Esophagus squamous epithelium (tissue), 5 donors: ENCODE measurements around the gene C11orf52. TPM values are rescaled to one million over a fixed set of nuclear protein-coding genes. Genes with fewer than 3 reads are reported as not detected.

ENCODE experiments used
- DNase-seq: peaks from one replicate; lab custom pipeline; 2025; lab: John Stamatoyannopoulos, UW
- H3K27ac ChIP-seq, 4 donors: fragments of 200-600 bp; sonication (generic); one replicate each; pipeline ENCODE4 v1.5.1; 2016 to 2019; ENCODE audit warnings: mild to moderate bottlenecking in 1 of 4
- H3K27me3 ChIP-seq, 4 donors: fragments of 200-600 bp; sonication (generic); 1 replicate in 3 of 4; 2 replicates in 1 of 4; pipeline versions ENCODE4 v1.5.1 to v1.6.0; 2017 to 2021; ENCODE audit warnings: antibody characterized with exemption in 1 of 4
- H3K36me3 ChIP-seq, 3 donors: fragments of 200-600 bp; sonication (generic); one replicate each; pipeline ENCODE4 v1.5.1; 2016 to 2019
- H3K4me1 ChIP-seq, 3 donors: fragments of 200-600 bp; sonication (generic); one replicate each; pipeline ENCODE4 v1.5.1; 2017 to 2019
- H3K4me3 ChIP-seq, 4 donors: fragments of 200-600 bp; sonication (generic); 1 replicate in 3 of 4; 2 replicates in 1 of 4; pipeline ENCODE4 v1.5.1; 2016 to 2019; ENCODE audit warnings: mild to moderate bottlenecking in 2 of 4, moderate library complexity in 1 of 4
- H3K9me3 ChIP-seq, 3 donors: fragments of 200-600 bp; sonication (generic); one replicate each; pipeline ENCODE4 v1.5.1; 2016 to 2019
- CTCF ChIP-seq, 6 experiments: fragments of 450-650 bp in 4 of 6; fragments of 200-600 bp in 2 of 6; sonication (generic) in 2 of 6; IDR thresholded peaks; one replicate each; pipeline ENCODE4 v1.5.1; 2016 to 2019; ENCODE audit warnings: antibody characterized with exemption in 6 of 6, mild to moderate bottlenecking in 4 of 6, moderate library complexity in 4 of 6
- POLR2A ChIP-seq, 4 donors: fragments of 450-650 bp; IDR thresholded peaks; one replicate each; pipeline ENCODE4 v1.6.1; 2017; ENCODE audit warnings: antibody characterized with exemption in 4 of 4, mild to moderate bottlenecking in 4 of 4, moderate library complexity in 3 of 4
- WGBS, 2 donors: methylation state at CpG; one replicate each; pipeline ENCODE4 v1.1.5; 2018; 5-methylcytosine and 5-hydroxymethylcytosine counted together
- intact Hi-C: fragments of 100-400 bp; cut with DNase I; formaldehyde crosslinking; loops from one replicate; pipeline ENCODE4 v1.15.0; 2022
- total RNA-seq, 4 donors: library from RNA; depleted of rRNA; stranded (reverse); fragments of >200 nt; gene quantifications; one replicate each; pipeline ENCODE4 v1.1.0, GENCODE V29; 2016
- donor health status: DM: yes; HTN: yes; CAD: no.

The C11orf52 gene
- total RNA-seq, 4 donors from 2014 or later: 2.4 to 10.2 (median 3.7) TPM

GRCh38 chr11:111871693-111872161 is 47.0 kb upstream of the C11orf52 start:
- no peak for DNase-seq

GRCh38 chr11:111878385-111878848 is 40.3 kb upstream of the C11orf52 start:
- no peaks in the 10 kb centered on the region for H3K9me3 ChIP-seq

More at GRCh38 chr11:111871693-111872161, 47.0 kb upstream of the C11orf52 start:
- Histone ChIP-seq H3K4me3 (peak overlapping the region; percentile 80 to 86 (median 84)), H3K4me1 (peaks cover 6 to 22% (median 13%) of the 10 kb centered on the region in 3 donors), H3K27ac (peak overlapping the region; percentile 91 to 95 (median 92)), H3K36me3 (peaks cover 0 to 44% (median 0%) of the 10 kb centered on the region in 3 donors), H3K27me3 (no peaks in the 10 kb centered on the region), H3K9me3 (no peaks in the 10 kb centered on the region)
- TF ChIP-seq CTCF (IDR thresholded peaks at IDR 0.05): no peak
- no peak for TF ChIP-seq POLR2A (IDR thresholded peaks at IDR 0.05)
- 46 to 57% methylated on average over 5 of the region's 5 CpGs for WGBS, 2 donors
- intact Hi-C loops: loop anchor here (10.0 kb wide), 1 partner anchor 53 kb away; no protein-coding TSS in a partner anchor

GRCh38 chr11:111878849-111879636 is 39.7 kb upstream of the C11orf52 start, which contains the start of the genes CFAP68 and FDXACB1:
Gene CFAP68, plus strand, starts transcription at chr11:111879541. Its CDS starts 20 bp downstream, at chr11:111879561.
Gene FDXACB1, minus strand, starts transcription at chr11:111879165. Its CDS starts 33 bp downstream, at chr11:111879132.
- peak; percentile 88 for DNase-seq
- intact Hi-C loops: loop anchor here (5.0 to 10.0 kb wide), 2 partner anchors 46 to 98 kb away; no protein-coding TSS in a partner anchor
- 0% methylated on average over 20 to 46 of the region's 55 CpGs for WGBS, 2 donors
- peaks cover 6 to 23% (median 7%) of the 10 kb centered on the region in 3 donors for H3K4me1 ChIP-seq
- H3K27me3 ChIP-seq: no peaks in the 10 kb centered on the region
- TF ChIP-seq CTCF (IDR thresholded peaks at IDR 0.05) (peak; percentile 81 to 99 (median 98)), POLR2A (IDR thresholded peaks at IDR 0.05) (peak in 2 of 4 donors; percentile 25 to 65)
- peaks cover 0 to 36% (median 0%) of the 10 kb centered on the region in 3 donors for H3K36me3 ChIP-seq
- H3K27ac ChIP-seq: peak within 1 kb of the TSS; percentile 93 to 96 (median 94)
- peak within 1 kb of the TSS; percentile 41 to 75 (median 57) for H3K4me3 ChIP-seq
- no peaks in the 10 kb centered on the region for H3K9me3 ChIP-seq

More at GRCh38 chr11:111878385-111878848, 40.3 kb upstream of the C11orf52 start:
- peak overlapping the region; percentile 41 to 75 (median 57) for H3K4me3 ChIP-seq
- H3K36me3 ChIP-seq: peaks cover 0 to 30% (median 0%) of the 10 kb centered on the region in 3 donors
- no peaks in the 10 kb centered on the region for H3K27me3 ChIP-seq
- peak overlapping the region; percentile 93 to 96 (median 94) for H3K27ac ChIP-seq
- DNase-seq: no peak
- H3K4me1 ChIP-seq: peaks cover 6 to 23% (median 7%) of the 10 kb centered on the region in 3 donors
- 0% methylated on average over 11 to 13 of the region's 13 CpGs for WGBS, 2 donors
- intact Hi-C loops: loop anchor here (5.0 to 10.0 kb wide), 2 partner anchors 46 to 99 kb away; no protein-coding TSS in a partner anchor
- TF ChIP-seq POLR2A (IDR thresholded peaks at IDR 0.05) (no peak), CTCF (IDR thresholded peaks at IDR 0.05) (no peak)

- Histone ChIP-seq H3K4me1 (peaks cover 6 to 23% (median 7%) of the 10 kb centered on the region in 3 donors), H3K27ac (peak overlapping the region; percentile 93 to 96 (median 94)), H3K9me3 (no peaks in the 10 kb centered on the region), H3K4me3 (peak overlapping the region; percentile 41 to 75 (median 57)), H3K27me3 (no peaks in the 10 kb centered on the region), H3K36me3 (peaks cover 0 to 36% (median 0%) of the 10 kb centered on the region in 3 donors)
- 31 to 34% methylated on average over 6 of the region's 6 CpGs for WGBS, 2 donors
- no peak for DNase-seq
- intact Hi-C loops: loop anchor here (5.0 to 10.0 kb wide), 2 partner anchors 45 to 98 kb away; no protein-coding TSS in a partner anchor
- TF ChIP-seq POLR2A (IDR thresholded peaks at IDR 0.05): no peak
- no peak for TF ChIP-seq CTCF (IDR thresholded peaks at IDR 0.05)
These were observed 39.1 kb upstream of the C11orf52 start for GRCh38 chr11:111879637-111879960.
